Measurements from ENCODE around the gene APOL4.
"Not testable (repeated sequence)": the region's sequence is repeated elsewhere in the genome, so short reads cannot be mapped to it uniquely, and the experiment has no call there.

Gene APOL4, protein sequence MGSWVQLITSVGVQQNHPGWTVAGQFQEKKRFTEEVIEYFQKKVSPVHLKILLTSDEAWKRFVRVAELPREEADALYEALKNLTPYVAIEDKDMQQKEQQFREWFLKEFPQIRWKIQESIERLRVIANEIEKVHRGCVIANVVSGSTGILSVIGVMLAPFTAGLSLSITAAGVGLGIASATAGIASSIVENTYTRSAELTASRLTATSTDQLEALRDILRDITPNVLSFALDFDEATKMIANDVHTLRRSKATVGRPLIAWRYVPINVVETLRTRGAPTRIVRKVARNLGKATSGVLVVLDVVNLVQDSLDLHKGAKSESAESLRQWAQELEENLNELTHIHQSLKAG

DNA sequence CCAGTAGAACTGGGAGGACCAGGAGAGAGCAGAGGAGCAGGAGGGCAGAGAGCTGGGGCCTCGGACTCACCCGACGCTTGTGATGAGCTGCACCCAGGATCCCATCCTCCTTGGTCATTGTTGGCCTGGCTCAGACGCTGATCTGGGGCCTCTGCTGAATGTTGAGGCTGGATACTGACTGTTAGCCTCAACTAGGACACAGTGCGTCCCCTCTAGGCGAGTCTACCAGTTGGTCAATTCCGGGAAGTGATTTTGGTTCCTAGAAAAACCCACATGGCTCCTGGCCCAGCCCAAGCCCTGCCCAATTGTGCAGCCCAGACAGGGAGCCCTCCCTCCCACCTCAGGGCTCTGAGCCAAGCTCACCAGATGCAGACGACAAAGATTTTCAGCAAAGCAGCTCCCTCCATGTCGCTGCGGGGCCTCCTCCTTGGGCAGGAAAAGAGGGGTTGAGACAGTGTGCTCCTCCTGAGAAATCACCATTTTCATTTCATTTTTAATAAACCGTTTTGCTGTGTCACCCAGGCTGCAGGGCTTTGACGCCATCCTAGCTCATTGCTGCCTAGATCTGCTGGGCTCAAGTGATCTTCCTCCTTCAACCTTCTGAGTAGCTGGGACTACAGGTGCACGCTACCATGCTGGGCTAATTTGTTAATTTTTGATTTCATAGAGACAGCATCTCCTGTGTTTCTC is at the start of gene APOL4:
APOL4 (minus strand) TSS at position 180 of the 690 bp plus-strand sequence; CDS start at position 105, 75 bp downstream.
- DNase-seq (ENCODE audit: low read depth): no peak

DNA sequence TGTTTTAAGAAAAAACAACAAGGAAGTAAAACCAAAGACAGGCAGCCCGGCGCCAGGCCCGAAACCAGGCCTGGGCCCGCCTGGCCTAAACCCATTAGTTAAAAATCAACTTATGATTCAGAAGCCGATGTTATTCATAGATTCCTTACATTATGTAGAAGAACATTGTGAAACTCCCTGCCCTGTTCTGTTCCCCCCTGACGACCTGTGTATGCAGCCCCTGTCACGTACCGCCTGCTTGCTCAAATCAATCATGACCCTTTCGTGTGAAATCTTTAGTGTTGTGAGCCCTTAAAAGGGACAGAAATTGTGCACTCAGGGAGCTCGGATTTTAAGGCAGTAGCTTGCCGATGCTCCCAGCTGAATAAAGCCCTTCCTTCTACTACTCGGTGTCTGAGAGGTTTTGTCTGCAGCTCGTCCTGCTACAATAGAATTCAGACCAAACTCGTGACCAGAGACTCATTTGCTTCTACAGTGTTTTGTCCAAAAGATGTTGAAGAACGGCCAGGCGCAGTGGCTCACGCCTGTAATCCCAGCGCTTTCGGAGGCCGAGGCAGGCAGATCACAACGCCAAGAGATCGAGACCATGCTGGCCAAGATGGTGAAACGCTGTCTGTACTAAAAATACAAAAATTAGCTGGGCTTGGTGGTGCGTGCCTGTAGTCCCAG is 48.8 kb upstream of the APOL4 start:
- DNase-seq (ENCODE audit: low read depth): not testable (repeated sequence)

DNA sequence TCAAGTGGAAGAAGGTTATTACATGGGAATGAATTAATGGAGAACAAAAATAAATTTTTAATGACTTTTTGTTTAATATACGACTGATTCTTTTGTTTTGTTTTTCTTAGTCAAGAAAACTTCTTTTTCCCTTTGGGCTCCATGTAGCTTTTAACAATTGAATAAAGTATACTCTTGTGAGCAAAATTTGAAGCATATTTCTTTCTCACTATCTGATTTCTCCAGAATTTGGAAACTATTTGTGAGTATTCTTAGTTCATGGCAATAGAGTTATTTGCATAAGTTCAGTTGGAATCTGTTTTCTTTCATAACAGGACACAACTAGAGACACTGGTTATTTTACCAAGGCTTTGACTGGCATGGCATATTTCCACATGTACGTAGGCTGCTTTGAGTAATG is 47.6 kb upstream of the APOL4 start:
- no peak for DNase-seq (ENCODE audit: low read depth)

GRCh38 chr22:36247955-36248354 is 46.3 kb upstream of the APOL4 start:
- DNase-seq (ENCODE audit: low read depth): no peak

- DNase-seq (ENCODE audit: low read depth): no peak
These were observed 45.1 kb upstream of the APOL4 start for GRCh38 chr22:36246718-36247117.

DNA sequence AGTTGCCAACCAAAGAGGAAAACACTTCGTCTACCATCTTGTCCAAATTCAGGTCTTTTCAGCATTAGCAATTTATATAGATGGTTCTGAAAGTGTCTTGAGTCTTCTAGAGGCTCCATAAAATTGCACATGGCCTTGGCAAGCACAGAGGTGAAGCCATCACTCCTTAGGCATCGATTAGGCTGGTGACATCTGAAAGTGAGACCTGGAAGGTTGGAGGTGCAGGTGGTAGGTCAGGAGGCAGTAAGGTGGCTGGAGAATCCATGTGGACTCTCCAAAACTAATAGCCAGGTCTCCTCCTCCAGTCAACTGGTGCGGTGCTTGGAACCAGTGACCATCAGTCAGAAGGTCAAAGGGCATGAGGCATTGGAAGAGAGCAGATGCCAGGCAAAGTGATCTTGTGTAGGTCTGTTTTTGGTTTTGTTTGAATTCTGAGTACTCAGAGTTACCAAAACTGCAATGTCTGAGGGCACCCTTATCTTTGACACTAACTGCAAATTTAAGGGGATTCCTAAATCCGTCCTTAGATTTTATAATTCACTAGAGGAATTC is 44.3 kb upstream of the APOL4 start:
- DNase-seq (ENCODE audit: low read depth): no peak

DNA sequence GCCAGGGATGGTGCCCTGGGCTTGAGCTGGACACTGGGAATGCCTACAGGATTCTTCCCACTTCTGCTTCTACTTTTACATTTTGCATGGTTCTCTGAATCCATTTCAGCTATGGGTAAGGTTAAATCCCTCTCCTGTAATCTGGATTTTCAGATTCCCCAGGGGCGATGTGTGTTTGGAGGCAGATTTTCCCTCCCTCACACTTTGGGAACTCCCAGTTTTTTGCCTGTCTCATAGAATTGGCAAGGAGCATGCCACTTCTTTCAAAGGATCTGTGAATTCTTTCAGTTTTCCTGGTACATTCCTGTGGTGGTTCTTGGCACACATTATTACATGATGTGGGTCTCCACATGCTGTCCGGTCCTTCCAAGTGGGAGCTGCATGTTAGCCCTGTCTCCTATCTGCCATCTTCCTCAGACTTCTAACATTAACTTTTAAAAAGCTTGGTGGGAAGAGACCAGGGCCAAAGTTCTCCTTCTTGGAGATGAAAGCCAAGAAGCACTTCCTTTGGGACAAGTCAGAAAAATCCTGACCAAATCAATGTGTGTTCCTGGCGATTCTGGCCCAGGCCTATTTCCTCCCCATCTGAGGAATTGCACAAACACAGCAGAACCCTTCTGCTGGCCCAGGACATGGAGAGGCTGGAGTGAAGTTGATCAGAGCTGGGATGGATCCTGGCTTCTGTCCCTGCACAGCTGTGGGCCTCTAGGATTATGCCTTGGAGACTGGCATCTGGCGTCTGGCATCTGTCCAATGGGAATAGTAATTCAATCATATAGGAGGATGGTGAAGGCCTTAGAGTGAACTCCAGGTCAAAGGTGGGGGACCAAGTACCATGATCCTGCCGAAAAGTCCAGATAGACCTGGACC is 43.1 kb upstream of the APOL4 start:
- DNase-seq (ENCODE audit: low read depth): peak; percentile 34

DNA sequence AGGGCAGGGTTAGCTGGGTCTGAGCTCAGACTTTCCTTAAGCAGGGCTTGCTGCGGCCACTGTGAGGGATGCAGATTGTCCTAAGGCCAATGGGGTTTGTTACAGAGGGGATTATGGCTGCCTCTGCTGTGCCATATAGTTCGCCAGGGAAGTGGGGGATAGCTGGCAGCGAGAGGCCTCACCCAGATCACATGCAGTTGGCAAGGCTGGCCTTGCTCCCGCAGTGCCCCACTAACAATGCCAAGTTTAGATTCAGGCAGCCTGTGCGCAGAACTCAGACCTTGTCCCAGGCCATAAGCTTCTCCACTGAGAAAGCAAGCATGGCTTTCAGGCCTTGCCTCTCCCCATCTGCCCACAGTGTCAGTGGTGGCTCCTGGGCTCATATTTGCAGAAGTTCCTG is 42.4 kb upstream of the APOL4 start:
- DNase-seq (ENCODE audit: low read depth): no peak

GRCh38 chr22:36239401-36240171 is 38.0 kb upstream of the APOL4 start, which contains the start of gene APOL2:
Gene APOL2, minus strand, starts transcription at chr22:36239527. Its CDS starts 6,365 bp downstream, at chr22:36233162.
- peak; percentile 95 for DNase-seq (ENCODE audit: low read depth)

- DNase-seq (ENCODE audit: low read depth): peak; percentile 38
These were observed 37.5 kb upstream of the APOL4 start for GRCh38 chr22:36239150-36239400.

DNA sequence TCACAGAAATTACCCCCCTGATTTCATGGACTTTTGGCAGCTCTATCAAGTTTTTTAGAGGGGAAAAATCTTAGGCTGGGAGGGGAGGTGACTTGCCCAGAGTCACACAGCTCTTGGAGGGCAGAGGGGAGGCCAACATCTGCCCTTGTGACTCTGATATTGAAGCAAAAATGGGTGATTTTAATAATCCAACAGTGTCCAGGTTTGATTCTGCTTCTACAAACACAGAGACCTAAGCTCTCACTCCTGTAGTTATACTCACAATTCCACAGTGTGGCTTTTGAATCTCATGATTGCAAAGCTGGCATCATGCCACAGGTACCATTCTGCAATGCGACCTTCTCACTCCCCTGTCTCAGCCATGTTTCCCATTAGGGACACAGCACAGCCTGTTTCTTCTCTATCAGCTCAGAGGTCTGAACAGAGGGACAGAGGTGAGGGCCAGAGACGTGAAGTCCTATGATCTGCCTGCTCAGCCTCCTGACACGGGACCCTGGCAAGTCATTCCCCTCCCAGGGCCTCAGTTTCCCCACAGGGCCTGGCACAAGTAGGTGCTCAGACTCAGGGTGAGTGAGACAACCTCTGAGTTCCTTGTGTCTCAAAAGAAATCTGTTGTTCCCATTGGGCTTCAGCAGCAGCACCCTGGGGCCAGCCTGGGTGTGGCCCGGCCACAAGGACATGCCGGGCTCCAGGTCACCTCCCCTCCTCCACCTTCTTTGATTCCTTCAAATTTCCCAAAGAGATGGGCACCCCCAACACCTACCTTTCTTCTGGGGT is 37.0 kb upstream of the APOL4 start:
- DNase-seq (ENCODE audit: low read depth): no peak

DNA sequence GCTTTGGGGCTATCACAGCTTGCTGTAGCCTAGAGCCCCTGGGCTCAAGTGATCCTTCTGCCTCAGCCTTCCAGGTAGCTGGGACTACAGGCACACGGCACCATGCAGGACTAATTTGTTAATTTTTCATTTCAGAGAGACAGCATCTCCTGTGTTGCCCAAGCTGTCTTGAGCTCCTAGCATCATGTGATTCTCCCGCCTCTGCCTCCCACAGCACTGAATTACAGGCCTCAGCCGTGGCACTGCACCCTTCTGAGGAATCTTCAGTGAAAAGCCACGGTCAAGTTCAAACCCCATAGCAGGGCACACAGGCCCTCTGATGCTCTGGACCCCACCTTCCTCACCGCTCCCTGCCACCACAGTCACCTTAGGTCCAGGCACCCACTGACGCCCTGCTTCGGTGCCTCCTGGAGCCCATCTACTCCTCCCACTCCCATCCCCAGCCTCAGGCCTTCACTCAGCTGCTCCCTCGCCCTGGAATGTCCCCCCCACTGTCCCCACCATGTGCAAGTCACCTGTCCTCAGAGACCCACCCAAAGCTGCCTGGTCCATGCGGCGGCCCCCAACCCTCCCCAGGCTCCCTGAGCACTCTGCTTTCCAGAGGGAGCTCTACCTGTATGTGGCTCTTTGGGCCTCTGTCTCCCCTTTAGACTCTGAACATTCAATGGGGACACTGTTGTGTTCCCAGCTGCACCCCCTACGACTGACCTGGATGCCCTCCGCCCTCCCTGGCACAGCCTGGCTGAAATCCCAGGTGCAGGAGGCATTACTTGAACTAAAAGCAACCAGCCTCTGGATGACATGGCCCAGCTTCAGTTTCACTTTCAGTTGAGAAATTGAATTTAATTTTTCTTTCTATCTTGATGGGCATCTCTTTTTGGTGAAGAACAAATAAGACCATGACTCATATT is 36.1 kb upstream of the APOL4 start:
- DNase-seq (ENCODE audit: low read depth): peak; percentile 53

DNA sequence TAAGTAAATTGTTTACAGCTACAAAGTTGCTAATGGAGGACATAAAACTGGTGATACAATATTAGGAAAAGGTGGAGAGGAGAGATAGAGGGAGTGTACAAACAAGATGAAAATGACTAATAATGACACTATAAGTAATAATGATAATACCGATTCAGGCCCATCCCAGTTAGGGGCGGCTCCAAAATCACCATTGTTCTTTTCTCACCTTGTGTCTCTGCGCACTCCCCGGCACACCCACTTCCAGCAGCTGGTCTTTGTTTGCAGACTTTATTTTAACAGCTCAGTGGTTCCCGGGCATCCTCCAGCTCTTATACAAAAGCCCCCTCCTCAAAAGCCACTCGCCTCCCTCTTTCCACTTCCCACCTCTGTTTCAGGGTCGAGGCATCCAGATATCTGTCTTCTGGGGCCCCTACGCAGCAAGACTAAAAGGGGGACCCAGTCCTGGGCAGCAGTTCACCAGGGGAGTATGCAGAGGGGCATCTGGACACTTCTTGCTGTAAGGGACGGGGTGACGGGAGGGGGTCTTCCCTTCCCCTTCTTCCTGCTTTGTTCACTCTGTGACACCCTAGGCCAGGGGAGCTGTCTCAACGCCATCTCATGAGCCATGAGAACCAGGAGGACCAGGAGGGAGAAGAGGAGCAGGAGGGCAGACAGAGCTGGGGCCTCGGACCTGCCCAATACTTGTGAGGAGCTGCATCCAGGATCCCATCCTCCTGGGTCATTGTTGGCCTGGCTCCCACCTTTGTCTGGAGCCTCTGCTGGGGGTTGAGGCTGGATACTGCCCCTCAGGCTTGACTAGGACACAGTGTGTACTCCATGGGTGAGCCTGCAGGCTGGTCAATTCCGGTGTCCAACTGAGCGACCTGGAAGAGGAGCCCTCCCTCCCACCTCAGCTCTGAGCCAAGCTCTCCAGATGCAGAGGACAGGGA is 35.0 kb upstream of the APOL4 start:
- DNase-seq (ENCODE audit: low read depth): no peak

DNA sequence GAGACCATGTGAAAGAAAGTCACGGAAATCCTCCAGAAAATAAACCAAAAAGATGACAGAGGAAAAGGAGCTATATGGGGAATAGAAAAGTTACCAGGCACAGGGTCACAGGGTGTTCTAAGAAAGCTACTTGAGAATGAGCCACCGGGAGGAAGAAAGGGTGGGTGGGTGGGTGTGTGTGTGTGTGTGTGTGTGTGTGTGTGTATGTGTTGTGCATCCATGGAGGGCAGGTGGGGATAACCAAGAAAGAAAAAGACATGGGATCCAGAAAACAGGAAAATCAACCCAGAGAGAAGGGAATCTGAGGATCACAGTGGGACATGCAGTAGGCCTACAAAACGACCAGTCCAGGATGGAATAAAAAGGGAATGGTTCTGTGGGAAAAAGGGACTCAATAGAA is 34.0 kb upstream of the APOL4 start:
- no peak for DNase-seq (ENCODE audit: low read depth)

DNA sequence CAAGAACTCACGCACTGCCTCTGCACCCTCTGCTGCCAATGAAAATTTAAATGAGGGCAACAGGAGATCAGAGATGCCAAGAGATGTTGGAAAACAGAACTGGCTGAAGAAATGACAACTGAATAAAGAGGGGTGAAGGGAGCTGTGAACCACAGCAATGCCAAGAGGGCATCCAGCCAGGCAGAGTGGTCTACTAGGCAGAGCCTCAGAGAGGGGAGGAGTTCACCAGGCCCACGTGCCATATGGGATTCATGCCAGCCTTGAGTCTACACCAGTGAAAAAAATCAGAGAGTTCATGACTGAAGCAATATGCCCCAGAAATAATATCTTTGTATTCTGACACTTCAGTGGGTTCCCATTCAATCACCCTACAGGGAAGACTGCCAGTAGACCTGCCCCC is 33.3 kb upstream of the APOL4 start:
- DNase-seq (ENCODE audit: low read depth): no peak

DNA sequence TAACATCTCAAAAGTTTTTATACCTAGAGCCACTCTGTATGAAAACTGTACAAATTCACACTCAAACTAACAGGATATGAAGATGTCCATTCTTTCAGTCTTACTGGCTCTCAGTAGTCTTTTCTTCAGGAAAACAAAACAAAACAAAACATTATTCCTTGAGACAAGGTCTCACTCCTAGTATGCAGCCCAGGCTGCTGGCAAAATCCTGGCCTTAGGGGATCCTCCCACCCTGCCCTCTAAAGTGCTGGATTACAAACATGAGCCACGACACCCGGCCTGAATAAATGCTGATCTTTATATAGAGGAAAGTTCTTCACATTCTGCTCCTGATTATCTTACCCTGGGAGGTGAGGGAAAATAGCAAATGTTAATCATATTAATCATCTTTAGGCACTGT is 32.6 kb upstream of the APOL4 start:
- no peak for DNase-seq (ENCODE audit: low read depth)

DNA sequence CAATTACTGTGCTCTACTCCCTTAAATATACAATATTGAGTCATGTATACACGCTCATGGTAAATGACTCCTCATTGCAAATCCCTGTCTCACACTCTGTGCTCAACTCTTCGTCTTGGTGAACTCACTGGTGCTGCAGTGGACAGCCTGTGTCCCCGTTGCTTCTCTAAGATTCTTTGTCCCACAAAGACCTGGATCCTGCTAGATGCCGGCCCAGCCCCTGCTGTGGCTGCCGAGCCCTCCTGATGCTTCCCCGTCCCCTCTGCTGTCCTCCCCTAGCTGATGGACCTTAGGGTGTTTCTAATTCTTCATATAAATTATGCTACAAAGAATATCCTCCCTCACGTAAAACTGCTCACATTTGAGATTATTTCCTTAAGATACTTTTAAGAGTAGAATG is 32.2 kb upstream of the APOL4 start:
- DNase-seq (ENCODE audit: low read depth): no peak

DNA sequence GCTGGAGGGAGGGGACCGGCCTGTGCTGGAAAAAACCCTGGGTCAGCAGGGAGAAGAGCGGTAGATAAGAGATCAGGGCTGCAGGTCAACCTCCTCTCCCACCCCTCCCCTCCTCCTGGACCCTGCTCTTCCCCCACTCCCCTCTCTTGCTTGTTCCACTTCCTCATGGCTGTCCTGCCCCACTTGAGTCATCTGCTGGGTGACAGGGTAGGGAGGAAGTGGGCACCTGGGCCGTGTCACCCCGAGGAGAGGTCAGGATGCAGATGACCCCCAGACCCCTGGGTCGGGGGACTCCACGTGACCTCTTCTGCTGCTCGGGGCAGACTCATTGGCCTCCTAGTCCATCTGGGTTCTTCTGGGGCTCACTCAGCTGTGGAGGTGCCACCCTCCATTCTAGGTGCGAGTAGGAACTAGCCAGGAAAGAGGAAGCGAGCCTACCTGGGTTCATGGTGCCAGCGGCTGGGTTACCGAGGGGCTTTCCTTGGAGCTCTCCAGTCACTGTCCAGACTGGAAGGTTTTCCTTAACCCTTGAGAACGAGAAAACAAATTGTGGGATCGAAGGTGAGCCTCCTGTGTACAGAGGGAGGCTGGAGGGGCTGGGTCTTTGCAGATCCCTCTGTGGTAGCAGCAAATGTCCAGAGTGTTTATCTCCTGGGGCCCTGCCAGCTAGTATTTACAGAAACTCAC is 31.2 kb upstream of the APOL4 start:
- no peak for DNase-seq (ENCODE audit: low read depth)

Measured in iris pigment epithelial cell (primary cell).